GM21526 (cell line): Measurements from ENCODE around the gene PTPN20.

ENCODE experiments used
- ATAC-seq: cut with Tn5 transposase; IDR thresholded peaks from one replicate; pipeline ENCODE4 v1.9.1; 2021; ENCODE audit warnings: moderate library complexity; ENCODE audit not compliant: unreplicated experiment, low FRiP score

PTPN20 gene

GRCh38 chr10:47031901-47032465 lies 120.8 kb downstream of the PTPN20 start:
- ATAC-seq: no peak

DNA sequence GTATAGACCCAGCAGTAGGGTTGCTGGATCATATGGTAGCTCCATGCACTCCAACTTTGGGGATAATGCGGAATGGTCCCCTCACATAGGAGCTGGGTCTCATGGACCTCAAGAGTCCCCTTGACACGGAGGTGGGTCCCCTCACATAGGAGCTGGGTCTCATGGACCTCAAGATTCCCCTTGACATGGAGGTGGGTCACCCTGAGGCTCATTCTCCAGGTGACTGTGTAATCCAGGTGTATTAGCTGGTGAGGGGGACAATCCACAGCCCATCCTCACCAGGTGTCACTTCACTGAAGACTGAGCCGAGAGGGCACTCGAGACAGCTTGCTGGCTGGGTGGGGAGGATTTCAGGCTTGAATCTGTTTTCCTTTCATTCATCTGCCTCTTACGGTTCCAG lies 121.9 kb downstream of the PTPN20 start:
- ATAC-seq: no peak

DNA sequence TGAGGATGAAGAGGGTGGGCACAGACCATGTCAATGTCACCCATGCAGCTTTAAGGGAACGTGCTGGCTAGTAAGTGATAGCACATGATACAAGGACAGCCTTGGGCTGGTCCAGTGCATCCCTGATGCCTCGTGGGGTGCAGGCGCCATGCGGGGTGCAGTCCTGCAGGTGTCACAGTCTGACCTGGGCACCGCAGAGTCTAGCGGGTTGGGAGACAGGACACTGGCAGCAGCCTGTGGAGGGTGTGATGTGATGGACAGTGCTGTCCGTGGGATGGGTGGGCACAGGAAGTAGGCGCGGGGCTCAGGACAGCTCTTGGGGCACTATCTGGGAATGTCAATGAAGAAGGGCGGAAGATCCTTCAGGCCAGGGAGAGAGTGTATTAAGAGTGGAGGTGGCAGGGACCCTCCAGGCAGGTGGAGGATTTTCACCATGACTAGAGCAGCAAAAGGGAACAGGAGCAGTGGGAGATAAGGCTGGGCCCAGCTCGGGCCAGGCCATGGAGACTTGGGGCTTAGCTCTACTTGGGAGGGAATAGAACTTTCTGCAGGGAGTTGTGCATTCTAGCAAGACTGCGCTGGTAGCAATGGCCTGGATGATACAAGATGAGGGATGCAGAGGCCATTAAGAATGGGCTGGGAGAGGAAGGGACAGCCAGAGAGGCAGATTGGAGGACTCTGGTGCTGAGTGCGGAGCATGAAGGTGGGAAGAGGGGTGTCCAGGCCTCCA lies 122.5 kb downstream of the PTPN20 start:
- no peak for ATAC-seq

- no peak for ATAC-seq
Observed at GRCh38 chr10:47034441-47035051, 123.3 kb downstream of the PTPN20 start.

DNA sequence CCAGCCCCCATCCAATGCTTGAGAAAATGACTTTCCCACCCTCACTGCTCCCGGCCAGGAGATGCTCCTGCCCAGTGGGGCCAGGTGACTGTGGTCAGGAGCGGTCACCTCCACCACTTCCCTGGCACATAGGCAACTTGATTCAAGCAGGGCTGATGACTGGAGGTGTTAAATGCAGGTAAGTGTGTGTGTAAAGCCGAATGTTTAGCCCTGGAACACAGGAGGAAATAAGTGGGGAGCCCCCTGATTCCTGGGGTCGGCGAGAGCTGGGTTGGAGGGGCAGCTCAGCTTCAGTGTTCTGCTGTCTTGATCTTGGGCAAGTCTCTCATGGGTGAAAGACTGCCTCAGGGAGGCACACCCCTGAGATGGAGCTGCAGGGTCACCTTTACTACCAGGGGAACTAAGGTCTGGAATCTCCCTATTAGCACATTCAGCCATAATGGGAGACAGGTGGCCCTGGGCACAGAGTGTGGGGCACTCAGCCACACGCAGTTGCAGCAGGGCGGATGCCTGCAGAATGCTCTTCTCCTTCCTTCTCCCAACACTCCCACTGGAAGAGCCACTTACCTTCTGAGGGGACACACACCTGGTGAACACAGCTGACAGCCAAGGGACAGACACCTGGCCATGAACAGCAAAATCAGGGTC lies 124.1 kb downstream of the PTPN20 start:
- no peak for ATAC-seq

DNA sequence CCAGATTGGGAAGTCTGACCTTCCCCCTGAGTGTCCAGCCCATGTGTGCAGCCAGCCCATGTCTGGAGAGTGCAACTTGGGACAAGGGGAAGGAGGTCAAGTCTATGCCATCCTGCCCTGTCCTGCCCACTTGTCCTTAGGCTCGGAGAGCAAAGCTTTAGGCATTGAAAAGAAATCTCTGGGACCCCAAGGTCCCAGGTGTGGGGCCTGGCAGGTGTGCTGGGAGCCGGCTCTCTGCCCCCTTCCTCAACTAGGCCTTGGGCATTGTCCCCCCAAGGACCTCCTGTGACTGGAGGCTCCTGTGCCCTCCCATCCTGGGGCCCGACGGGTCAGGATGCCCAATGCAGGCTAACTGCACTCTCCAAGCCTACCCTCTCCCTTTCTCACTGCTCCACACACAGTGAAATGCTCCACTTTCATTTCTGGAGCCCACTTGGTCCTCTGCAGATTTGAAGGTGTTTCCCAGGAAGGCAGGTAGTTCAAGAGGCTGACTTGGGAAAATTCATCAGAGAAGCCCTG lies 124.7 kb downstream of the PTPN20 start:
- ATAC-seq: no peak

GRCh38 chr10:47036771-47037170 lies 125.5 kb downstream of the PTPN20 start:
- ATAC-seq: no peak

DNA sequence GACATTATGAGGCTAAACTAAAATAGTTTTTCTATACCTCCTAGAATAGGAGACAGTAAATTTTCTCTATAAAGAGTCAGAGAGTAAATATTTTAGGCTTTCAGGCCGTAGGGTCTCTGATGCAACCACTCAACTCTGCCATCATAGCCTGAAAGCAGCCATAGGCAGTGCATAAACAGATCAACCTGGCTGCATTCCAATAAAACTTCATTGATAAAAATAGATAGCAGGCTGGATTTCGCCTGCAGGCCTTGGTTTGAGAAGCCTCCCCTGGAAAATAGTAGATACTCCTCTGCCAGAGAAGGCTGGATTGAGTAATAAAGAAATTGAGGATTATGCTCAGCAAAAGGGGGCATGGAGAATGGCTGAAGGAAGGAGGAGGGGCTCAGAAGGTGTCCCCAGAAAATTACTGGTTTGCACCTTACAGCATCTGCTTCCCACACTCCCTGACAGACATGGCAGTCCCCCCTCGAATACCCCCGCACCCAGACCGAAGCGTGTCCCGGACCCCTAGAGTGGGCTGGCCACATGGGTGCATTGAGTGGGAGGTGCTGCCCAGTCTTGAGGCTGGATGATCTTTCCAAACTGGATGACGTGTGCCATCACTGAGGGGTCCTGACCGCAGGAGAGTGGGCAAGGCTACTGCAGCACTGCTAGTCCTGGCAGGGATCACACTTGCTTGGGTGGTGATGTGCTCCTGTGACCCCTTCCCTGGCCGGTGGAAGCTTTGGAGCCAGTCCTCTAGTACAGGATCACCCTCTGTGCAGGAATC lies 126.6 kb downstream of the PTPN20 start:
- ATAC-seq: no peak

DNA sequence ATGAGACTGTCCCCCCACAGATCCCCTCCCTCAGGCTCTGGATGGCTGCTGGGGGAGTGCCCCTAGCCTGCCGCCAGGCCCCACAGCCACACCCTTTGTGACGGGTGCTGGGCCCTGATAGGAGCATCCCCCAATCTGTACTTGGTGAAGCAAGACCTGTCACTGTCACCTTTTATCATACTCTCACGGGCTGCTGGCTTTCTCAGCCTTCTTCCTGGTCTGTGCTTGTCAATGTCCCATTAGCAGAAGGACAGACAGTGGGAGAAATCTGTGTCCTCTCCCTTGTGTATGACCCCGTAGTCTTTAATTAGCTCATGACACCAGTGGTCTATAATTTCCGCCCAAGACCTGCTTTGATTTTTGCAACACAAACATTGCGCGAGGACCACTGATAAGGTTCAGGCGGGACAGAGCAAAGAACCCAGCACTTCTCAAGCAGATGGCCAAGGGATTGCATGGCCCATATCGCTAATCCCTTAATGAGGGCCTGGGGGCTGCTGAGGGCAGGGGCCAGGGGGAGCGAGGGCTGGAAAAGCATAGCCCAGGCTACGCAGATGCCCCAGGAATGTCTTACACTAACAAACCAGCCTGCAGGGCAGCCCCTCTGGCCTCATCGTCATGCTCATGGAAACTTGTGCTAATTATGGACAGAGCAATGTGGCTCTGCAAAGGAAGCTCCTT lies 127.8 kb downstream of the PTPN20 start:
- no peak for ATAC-seq

GRCh38 chr10:47039562-47039913 lies 128.3 kb downstream of the PTPN20 start:
- ATAC-seq: no peak

DNA sequence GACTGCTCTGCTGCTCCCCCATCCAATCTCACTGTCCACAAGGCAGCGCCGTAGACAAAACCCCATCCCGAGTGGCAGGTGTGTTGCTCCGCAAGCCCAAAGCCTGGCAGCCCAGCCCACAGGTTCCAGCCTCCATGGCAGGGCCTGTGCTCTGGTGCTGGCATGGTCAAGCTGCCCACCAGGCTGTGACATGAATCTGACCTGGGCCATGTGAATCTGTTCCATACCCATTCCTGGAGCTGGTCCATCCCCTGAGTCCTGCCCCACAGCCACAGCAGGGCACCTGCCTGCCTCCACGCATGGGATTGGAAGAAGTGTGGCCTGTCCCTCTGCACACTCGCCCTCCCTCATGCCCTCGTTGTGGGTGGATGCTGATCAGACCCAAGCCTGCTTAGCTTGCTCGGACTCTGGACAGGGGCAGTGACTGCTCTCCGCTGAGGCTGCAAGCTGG lies 128.8 kb downstream of the PTPN20 start:
- ATAC-seq: no peak

DNA sequence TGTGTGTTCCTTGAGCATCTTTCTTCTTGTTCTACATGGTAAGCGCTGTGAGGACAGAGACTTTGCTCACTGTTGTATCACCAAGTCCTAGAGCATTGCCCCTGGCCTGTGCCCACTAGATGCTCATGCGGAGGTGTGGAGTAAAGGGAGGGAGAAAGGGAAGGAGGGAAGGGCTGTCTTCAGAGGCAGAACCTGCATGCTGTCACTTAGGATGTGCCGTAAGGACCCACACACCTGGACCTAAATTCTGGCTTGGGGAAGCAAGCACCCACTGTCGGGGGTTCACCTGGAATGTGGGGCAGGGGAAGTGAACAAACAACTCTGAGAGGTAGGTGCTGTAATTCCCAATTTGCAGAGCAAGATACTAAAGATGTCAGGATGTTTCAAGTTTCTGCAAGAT lies 129.5 kb downstream of the PTPN20 start:
- ATAC-seq: no peak

DNA sequence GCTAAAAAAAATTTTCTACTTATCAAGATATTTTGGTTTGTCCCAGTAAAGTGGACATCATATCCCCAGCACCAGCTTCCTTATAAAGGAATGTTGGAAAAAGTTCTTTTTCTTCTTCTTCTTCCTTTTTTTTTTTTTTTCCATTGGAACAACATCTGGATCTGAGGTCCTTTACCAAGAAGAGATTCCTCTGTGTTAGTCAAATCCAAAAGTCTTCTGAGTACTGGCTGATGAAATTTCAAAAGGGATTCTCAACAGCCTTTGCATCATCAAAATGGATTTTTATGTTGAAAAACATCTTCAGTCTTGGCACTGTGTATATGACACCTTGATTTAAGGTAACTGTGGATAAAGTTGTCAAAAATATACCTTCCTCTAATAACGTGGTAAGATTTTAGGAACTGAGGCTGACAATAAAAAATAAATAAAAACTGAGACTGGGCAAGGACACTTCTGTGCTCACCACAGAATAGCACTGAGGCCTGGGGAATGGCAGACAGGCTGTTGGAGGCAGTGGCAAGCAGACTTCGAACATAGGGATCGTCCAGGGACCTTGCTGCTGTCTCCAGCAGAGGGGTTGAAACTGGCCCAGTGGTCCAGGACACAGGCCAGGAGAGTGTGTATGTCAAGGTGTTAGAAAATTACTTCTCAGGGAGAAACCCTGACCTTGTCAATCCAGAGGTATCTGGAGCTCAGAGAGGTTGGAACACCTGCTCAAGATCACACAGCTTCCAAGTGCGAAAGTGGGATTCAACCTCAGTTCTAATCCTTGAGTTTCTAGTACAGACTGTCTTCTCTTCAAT lies 130.4 kb downstream of the PTPN20 start:
- ATAC-seq: no peak

- no peak for ATAC-seq
Observed at GRCh38 chr10:47042199-47042473, 130.9 kb downstream of the PTPN20 start.

DNA sequence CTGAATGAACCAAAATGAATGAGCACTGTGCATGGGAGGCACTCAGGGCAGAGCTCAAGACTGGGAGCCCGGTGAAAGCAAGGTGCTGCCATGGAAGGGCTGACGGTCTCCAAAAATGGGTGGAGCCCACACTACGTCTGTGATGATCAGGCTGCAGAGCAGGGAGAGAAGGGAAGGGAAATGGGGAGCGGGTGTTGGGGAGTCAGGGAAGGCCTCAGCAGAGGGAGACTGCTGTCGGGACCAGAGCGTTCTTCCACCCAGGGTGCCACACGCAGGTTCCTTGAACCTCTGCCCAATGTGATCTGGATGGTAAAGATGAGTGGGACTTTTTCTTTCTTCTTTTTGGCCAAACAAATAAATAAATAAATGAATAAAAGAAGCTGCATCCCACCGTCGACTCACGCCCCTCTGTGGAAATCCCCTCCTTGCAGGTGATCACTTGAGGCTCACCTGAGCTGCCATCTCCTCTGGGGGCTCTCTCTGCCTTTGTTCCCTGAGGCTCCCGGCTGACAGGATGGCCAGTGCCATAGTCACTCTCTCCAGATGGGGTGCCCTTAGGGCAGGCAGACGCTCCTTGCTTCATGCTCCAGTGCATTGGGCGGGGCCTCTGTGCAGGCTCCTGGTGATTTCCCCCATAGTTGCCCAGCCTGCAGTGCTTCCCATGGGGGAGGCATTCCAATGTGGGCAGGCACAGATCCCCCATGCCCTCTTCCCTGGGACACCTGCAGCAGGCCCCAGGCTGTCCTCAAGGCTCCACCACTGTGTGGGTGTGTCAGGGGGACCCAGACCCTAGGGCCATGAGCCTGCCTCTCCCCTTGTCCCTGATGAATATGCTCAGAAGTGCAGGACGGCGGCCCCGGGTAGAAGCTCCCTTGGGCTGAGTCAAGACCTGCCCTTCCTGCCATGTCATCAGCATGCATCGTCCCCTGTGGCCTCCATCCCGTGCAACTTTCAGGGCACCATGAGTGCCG lies 131.8 kb downstream of the PTPN20 start:
- ATAC-seq: no peak

DNA sequence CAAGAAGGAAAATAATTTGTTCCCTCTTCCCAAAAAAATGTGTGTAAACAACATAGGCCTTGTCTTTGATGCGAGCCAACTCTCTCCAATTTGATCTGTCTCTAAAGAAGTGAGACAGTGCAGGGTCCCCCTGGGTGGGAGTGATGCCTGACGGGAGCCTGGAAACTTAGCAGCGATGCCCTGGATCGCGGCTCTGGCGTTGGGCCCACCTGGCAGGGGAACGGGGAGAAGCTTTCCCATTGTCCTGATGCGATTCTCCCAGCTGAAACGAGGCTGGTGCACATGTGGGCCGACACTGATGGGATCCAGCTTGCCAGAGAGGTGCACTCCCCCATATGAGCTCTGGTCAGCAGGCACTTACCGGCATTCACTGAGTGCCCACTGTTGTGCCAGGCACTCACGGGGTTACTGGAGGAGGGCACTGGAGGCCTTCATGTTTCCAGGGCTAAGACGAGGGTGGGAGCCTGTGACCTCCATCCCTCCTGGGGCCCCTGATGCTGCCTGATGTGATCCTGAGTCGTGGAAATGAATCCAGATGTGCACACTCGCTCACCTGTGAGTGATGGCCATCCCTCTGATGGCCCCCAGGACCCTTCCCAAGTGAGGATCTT lies 132.8 kb downstream of the PTPN20 start:
- ATAC-seq: no peak

DNA sequence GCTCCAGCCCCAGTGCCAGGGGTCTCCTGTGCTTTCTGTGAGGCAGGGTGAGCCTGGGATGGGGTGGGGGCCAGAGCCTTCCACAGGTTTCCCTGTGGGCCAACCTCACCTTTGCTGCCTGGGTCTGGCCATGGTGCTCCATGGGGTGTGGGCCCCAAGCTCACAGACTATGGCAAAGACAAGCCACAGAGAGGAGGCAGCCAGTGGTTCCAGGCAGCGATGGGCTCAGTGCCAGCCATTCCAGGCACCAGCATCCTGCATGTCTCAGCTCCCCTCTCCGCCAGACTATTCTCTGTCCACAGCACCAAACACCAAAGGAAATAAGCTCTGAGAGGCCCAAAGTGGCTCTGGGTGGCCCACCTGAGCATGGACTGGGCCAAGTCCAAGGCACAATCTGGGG lies 133.5 kb downstream of the PTPN20 start:
- ATAC-seq: no peak

- ATAC-seq: no peak
Observed at GRCh38 chr10:47045331-47045861, 134.2 kb downstream of the PTPN20 start.
